GM12878 (cell line): ENCODE results near the gene DHRS4. TPM values are rescaled to one million over a fixed set of nuclear protein-coding genes. Genes with fewer than 3 reads are reported as not detected.

Source experiments
- CBX5 ChIP-seq: sonication (generic); IDR thresholded peaks from 2 replicates; pipeline ENCODE4 v1.6.1; 2016; ENCODE audit warnings: low read depth, moderate library complexity, mild to moderate bottlenecking, inconsistent platforms
- EGR1 ChIP-seq, 2 experiments: IDR thresholded peaks; 1 replicate in 1 of 2; 2 replicates in 1 of 2; pipeline ENCODE4 v1.6.1; 2011 to 2012; ENCODE audit warnings: low read depth in 2 of 2, low read length in 2 of 2, borderline replicate concordance in 1 of 2, mild to moderate bottlenecking in 1 of 2, moderate library complexity in 1 of 2
- IKZF2 ChIP-seq, 2 experiments: fragments of 450-650 bp; IDR thresholded peaks; 2 replicates each; pipeline ENCODE4 v1.6.1; 2017; ENCODE audit warnings: mild to moderate bottlenecking in 2 of 2, moderate library complexity in 2 of 2
- IRF4 ChIP-seq: IDR thresholded peaks from 2 replicates; pipeline ENCODE4 v1.6.1; 2011; ENCODE audit warnings: low read depth, low read length
- POLR2AphosphoS2 ChIP-seq: IDR thresholded peaks from 2 replicates; pipeline ENCODE4 v1.6.1; 2011; ENCODE audit warnings: low read depth, mild to moderate bottlenecking, low read length, improper control_type of control experiment, moderate library complexity
- RFX5 ChIP-seq: IDR thresholded peaks from 2 replicates; pipeline ENCODE4 v1.6.1; 2011; ENCODE audit warnings: low read depth, low read length, improper control_type of control experiment
- SMC3 ChIP-seq: IDR thresholded peaks from 2 replicates; pipeline ENCODE4 v1.6.1; 2011; ENCODE audit warnings: low read length, improper control_type of control experiment, borderline replicate concordance
- SREBF2 ChIP-seq: IDR thresholded peaks from 2 replicates; pipeline ENCODE4 v1.6.1; 2012; ENCODE audit warnings: mild to moderate bottlenecking, low read length
- STAT3 ChIP-seq: IDR thresholded peaks from 2 replicates; pipeline ENCODE4 v1.6.1; 2011; ENCODE audit warnings: low read depth, low read length, improper control_type of control experiment
- YY1 ChIP-seq: IDR thresholded peaks from 2 replicates; pipeline ENCODE4 v1.6.1; 2011; ENCODE audit warnings: low read depth, mild to moderate bottlenecking, low read length
- ZNF274 ChIP-seq: IDR thresholded peaks from one replicate; pipeline ENCODE4 v1.8.0; 2011; ENCODE audit not compliant: insufficient read length, insufficient read depth
- polyA plus RNA-seq, 11 experiments: library from polyadenylated mRNA; depleted of rRNA in 4 of 11; unstranded in 6 of 11; stranded (reverse) in 5 of 11; fragments of >200 nt; fragmentation: Nextera tagmentation in 4 of 11; fragmentation: Illumina TruSeq in 1 of 11; extraction: Ambion mirVana in 4 of 11; extraction: Trizol in 1 of 11; gene quantifications; 1 replicate in 1 of 11; 2 replicates in 10 of 11; pipeline versions ENCODE4 v1.2.1 to v1.2.3, GENCODE V29; 2011 to 2016; ENCODE audit warnings: inconsistent platforms in 2 of 11, missing spikeins in 2 of 11, low read depth in 1 of 11
- total RNA-seq, 4 experiments: library from RNA; depleted of rRNA in 3 of 4; stranded (reverse); fragments of >200 nt in 3 of 4; fragmentation: Illumina TruSeq in 1 of 4; extraction: Trizol in 1 of 4; gene quantifications; 2 replicates each; pipeline versions ENCODE4 v1.2.1 to v1.2.3, GENCODE V29; 2013 to 2021
- TF ChIP-seq, protein P1 (sequence below): fragments of 450-650 bp; IDR thresholded peaks from 2 replicates; pipeline ENCODE4 v1.6.1; 2018; ENCODE audit warnings: mild to moderate bottlenecking, low read depth, moderate library complexity; ENCODE audit not compliant: partially characterized antibody
- TF ChIP-seq, protein P2 (sequence below): fragments of 450-650 bp; IDR thresholded peaks from 2 replicates; pipeline ENCODE4 v1.6.1; 2017; ENCODE audit warnings: mild to moderate bottlenecking, moderate library complexity
- TF ChIP-seq, protein P3 (sequence below): fragments of 450-650 bp; IDR thresholded peaks from 2 replicates; pipeline ENCODE4 v1.6.1; 2017; ENCODE audit warnings: antibody characterized with exemption, mild to moderate bottlenecking, moderate library complexity
- TF ChIP-seq, protein P4 (sequence below): IDR thresholded peaks from 2 replicates; pipeline ENCODE4 v1.6.1; 2011; ENCODE audit warnings: low read depth, mild to moderate bottlenecking, low read length, moderate library complexity, borderline replicate concordance; ENCODE audit errors: extremely low read depth
- TF ChIP-seq, protein P5 (sequence below): IDR thresholded peaks from 2 replicates; pipeline ENCODE4 v1.6.1; 2012; ENCODE audit warnings: low read length, inconsistent platforms

The DHRS4 gene
- total and polyA plus RNA-seq, 10 of the 15 experiments (the other 5 are each of a cell fraction or from before 2014, with no cell fraction given), result 2.4 to 38.1 (median 22.2) TPM

DNA sequence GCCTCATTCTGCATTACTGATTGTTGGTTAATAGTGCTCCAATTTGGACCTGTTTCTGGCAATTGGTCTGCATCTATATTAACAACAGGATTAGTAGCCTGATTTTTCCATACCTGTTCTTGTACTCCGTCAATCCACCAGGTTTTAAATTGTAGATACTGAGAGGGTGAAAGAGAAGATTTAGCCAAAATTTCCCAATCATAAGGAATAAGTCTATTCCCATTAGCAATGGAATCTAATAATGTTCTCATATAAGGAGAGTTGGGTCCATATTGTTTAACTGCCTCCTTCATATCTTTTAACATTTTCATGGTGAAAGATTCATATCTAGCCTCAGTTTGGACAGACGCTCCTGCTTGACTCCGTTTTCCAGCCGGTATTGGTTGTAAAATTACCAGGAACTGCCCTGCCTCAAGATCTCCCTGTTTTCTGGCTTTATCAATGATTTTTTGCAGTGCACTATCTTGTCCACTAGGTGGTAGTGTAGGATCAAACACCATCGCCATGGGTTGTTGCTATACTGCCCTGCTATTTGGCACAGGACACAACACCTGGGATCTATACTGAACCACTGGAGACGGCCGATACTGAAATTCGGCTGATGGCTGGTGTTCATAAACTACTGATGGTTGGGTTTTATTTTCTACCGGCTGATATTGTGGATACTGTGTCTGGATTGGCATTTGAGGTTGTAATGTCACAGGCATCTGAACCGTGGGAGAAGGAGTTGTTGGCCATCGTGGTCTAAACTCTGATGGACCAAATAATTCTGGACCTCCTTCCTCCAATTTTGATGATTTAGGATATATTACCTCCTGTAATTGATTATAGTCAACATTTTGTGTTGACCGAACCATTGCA, 60.3 kb downstream of the DHRS4 start (continued):
- TF ChIP-seq, protein P1, sequence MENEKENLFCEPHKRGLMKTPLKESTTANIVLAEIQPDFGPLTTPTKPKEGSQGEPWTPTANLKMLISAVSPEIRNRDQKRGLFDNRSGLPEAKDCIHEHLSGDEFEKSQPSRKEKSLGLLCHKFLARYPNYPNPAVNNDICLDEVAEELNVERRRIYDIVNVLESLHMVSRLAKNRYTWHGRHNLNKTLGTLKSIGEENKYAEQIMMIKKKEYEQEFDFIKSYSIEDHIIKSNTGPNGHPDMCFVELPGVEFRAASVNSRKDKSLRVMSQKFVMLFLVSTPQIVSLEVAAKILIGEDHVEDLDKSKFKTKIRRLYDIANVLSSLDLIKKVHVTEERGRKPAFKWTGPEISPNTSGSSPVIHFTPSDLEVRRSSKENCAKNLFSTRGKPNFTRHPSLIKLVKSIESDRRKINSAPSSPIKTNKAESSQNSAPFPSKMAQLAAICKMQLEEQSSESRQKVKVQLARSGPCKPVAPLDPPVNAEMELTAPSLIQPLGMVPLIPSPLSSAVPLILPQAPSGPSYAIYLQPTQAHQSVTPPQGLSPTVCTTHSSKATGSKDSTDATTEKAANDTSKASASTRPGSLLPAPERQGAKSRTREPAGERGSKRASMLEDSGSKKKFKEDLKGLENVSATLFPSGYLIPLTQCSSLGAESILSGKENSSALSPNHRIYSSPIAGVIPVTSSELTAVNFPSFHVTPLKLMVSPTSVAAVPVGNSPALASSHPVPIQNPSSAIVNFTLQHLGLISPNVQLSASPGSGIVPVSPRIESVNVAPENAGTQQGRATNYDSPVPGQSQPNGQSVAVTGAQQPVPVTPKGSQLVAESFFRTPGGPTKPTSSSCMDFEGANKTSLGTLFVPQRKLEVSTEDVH, result no peak
- TF ChIP-seq POLR2AphosphoS2, result no peak
- no peak for TF ChIP-seq CBX5
- no peak for TF ChIP-seq RFX5
- no peak for TF ChIP-seq ZNF274
- TF ChIP-seq, protein P2, sequence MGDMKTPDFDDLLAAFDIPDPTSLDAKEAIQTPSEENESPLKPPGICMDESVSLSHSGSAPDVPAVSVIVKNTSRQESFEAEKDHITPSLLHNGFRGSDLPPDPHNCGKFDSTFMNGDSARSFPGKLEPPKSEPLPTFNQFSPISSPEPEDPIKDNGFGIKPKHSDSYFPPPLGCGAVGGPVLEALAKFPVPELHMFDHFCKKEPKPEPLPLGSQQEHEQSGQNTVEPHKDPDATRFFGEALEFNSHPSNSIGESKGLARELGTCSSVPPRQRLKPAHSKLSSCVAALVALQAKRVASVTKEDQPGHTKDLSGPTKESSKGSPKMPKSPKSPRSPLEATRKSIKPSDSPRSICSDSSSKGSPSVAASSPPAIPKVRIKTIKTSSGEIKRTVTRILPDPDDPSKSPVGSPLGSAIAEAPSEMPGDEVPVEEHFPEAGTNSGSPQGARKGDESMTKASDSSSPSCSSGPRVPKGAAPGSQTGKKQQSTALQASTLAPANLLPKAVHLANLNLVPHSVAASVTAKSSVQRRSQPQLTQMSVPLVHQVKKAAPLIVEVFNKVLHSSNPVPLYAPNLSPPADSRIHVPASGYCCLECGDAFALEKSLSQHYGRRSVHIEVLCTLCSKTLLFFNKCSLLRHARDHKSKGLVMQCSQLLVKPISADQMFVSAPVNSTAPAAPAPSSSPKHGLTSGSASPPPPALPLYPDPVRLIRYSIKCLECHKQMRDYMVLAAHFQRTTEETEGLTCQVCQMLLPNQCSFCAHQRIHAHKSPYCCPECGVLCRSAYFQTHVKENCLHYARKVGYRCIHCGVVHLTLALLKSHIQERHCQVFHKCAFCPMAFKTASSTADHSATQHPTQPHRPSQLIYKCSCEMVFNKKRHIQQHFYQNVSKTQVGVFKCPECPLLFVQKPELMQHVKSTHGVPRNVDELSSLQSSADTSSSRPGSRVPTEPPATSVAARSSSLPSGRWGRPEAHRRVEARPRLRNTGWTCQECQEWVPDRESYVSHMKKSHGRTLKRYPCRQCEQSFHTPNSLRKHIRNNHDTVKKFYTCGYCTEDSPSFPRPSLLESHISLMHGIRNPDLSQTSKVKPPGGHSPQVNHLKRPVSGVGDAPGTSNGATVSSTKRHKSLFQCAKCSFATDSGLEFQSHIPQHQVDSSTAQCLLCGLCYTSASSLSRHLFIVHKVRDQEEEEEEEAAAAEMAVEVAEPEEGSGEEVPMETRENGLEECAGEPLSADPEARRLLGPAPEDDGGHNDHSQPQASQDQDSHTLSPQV, result no peak
- no peak for TF ChIP-seq SREBF2
- TF ChIP-seq, protein P3, sequence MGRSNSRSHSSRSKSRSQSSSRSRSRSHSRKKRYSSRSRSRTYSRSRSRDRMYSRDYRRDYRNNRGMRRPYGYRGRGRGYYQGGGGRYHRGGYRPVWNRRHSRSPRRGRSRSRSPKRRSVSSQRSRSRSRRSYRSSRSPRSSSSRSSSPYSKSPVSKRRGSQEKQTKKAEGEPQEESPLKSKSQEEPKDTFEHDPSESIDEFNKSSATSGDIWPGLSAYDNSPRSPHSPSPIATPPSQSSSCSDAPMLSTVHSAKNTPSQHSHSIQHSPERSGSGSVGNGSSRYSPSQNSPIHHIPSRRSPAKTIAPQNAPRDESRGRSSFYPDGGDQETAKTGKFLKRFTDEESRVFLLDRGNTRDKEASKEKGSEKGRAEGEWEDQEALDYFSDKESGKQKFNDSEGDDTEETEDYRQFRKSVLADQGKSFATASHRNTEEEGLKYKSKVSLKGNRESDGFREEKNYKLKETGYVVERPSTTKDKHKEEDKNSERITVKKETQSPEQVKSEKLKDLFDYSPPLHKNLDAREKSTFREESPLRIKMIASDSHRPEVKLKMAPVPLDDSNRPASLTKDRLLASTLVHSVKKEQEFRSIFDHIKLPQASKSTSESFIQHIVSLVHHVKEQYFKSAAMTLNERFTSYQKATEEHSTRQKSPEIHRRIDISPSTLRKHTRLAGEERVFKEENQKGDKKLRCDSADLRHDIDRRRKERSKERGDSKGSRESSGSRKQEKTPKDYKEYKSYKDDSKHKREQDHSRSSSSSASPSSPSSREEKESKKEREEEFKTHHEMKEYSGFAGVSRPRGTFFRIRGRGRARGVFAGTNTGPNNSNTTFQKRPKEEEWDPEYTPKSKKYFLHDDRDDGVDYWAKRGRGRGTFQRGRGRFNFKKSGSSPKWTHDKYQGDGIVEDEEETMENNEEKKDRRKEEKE, result no peak
- no peak for TF ChIP-seq EGR1 (IDR thresholded peaks at IDR 0.05; ENCODE audit: borderline replicate concordance in 1 of 2, low read depth in 2 of 2, low read length in 2 of 2)
- TF ChIP-seq IRF4, result no peak
- TF ChIP-seq SMC3, result peak; percentile 93
- TF ChIP-seq, protein P4, sequence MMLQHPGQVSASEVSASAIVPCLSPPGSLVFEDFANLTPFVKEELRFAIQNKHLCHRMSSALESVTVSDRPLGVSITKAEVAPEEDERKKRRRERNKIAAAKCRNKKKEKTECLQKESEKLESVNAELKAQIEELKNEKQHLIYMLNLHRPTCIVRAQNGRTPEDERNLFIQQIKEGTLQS, result no peak
- TF ChIP-seq YY1, result peak; percentile 26; the same call in 1 of the 2 replicates
- no peak for TF ChIP-seq STAT3
- TF ChIP-seq, protein P5, sequence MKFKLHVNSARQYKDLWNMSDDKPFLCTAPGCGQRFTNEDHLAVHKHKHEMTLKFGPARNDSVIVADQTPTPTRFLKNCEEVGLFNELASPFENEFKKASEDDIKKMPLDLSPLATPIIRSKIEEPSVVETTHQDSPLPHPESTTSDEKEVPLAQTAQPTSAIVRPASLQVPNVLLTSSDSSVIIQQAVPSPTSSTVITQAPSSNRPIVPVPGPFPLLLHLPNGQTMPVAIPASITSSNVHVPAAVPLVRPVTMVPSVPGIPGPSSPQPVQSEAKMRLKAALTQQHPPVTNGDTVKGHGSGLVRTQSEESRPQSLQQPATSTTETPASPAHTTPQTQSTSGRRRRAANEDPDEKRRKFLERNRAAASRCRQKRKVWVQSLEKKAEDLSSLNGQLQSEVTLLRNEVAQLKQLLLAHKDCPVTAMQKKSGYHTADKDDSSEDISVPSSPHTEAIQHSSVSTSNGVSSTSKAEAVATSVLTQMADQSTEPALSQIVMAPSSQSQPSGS, result no peak
- no peak for TF ChIP-seq IKZF2 (IDR thresholded peaks at IDR 0.05)
